Subcutaneous abdominal adipose tissue (tissue), 5 donors: Measurements from ENCODE around the gene PLOD1.
"Not testable (repeated sequence)": the region's sequence is repeated elsewhere in the genome, so short reads cannot be mapped to it uniquely, and the experiment has no call there.

ENCODE experiments used
- H3K27ac ChIP-seq: one replicate; pipeline ENCODE4 v1.7.0; 2013; ENCODE audit warnings: low read depth, mild to moderate bottlenecking, inconsistent platforms, low read length, moderate library complexity
- H3K27me3 ChIP-seq, 5 donors: one replicate each; pipeline ENCODE4 v1.7.0; 2013; ENCODE audit warnings: low read length in 5 of 5, inconsistent platforms in 1 of 5; ENCODE audit not compliant: control insufficient read depth in 5 of 5, insufficient read depth in 4 of 5
- H3K36me3 ChIP-seq, 5 donors: one replicate each; pipeline ENCODE4 v1.7.0; 2013; ENCODE audit warnings: low read length in 5 of 5; ENCODE audit not compliant: control insufficient read depth in 5 of 5, insufficient read depth in 5 of 5
- H3K4me1 ChIP-seq, 5 donors: one replicate each; pipeline ENCODE4 v1.7.0; 2013; ENCODE audit warnings: low read length in 5 of 5, mild to moderate bottlenecking in 3 of 5, moderate library complexity in 1 of 5; ENCODE audit not compliant: control insufficient read depth in 5 of 5, insufficient read depth in 5 of 5
- H3K4me3 ChIP-seq, 5 donors: one replicate each; pipeline ENCODE4 v1.7.0; 2013; ENCODE audit warnings: low read length in 5 of 5, low read depth in 1 of 5
- H3K9ac ChIP-seq, 5 donors: one replicate each; pipeline ENCODE4 v1.7.0; 2013; ENCODE audit warnings: low read length in 5 of 5, mild to moderate bottlenecking in 4 of 5, moderate library complexity in 3 of 5
- H3K9me3 ChIP-seq, 5 donors: one replicate each; pipeline ENCODE4 v1.7.0; 2013; ENCODE audit warnings: low read length in 5 of 5; ENCODE audit not compliant: control insufficient read depth in 5 of 5
- donor health status: healthy.
- donor health status: healthy.
- donor health status: healthy.
- donor health status: healthy.
- donor health status: healthy.

PLOD1 gene

GRCh38 chr1:11898086-11898785, 36.3 kb upstream of the PLOD1 start:
- no peaks in the 10 kb centered on the region for H3K36me3 ChIP-seq

DNA sequence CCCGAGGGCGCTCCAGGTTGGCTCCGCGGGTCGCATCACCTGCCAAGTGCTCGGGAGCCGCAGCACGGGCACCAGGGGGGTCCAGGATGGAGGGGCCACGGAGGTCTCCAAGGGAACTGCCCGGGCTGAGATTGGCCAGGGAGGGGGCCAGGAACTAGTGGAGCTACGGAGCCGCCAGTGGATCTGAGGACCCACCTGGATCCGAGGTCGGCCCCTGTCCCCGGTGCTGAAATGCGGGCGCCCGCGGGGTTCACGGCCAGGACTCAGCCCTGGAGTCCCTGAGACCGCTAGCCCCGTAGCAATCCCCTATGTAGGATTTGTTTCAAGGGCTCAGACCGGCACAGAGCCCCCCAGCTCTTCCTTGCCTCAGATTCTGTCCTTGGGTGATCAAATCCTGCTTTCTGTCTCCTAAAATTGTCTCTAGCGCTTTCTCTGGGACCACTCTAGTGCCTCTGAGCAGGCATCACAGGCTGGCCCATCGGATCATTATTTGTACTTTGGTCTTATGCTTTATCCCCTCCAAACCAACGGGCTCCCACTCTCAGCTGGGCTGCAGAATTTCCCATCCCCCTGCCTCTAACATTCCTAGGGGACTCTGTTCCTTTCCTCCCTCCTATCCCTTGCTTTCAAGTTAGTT, 35.6 kb upstream of the PLOD1 start:
- Histone ChIP-seq H3K9ac (no peak overlapping the region), H3K9me3 (no peaks in the 10 kb centered on the region), H3K27me3 (peaks cover 13 to 34% (median 17%) of the 10 kb centered on the region in 5 donors), H3K36me3 (no peaks in the 10 kb centered on the region), H3K4me1 (no peaks in the 10 kb centered on the region), H3K27ac (no peak overlapping the region), H3K4me3 (no peak overlapping the region)

More at GRCh38 chr1:11898086-11898785, 36.3 kb upstream of the PLOD1 start:
- no peak overlapping the region for H3K27ac ChIP-seq
- H3K9ac ChIP-seq = no peak overlapping the region
- H3K27me3 ChIP-seq = peaks cover 13 to 34% (median 17%) of the 10 kb centered on the region in 5 donors
- H3K9me3 ChIP-seq = no peaks in the 10 kb centered on the region
- no peaks in the 10 kb centered on the region for H3K4me1 ChIP-seq
- no peak overlapping the region for H3K4me3 ChIP-seq

DNA sequence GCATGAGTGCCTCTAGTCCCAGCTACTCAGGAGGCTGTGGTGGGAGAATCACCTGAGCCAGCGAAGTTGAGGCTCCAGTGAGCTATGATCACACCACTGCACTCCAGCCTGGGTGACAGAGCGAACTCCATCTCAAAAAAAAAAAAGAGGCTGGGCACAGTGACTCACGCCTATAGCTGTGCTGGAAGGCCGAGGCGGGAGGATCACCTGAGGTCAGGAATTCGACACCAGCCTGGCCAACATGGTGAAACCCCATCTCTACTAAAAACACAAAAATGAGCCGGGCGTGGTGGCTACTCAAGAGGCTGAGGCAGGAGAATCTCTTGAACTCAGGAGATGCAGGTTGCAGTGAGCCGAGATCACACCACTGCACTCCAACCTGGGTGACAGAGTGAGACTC, 33.1 kb upstream of the PLOD1 start:
- H3K36me3 ChIP-seq, H3K4me1 ChIP-seq, H3K9me3 ChIP-seq, H3K4me3 ChIP-seq, H3K27ac ChIP-seq, H3K9ac ChIP-seq: not testable (repeated sequence)
- peaks cover 12 to 25% (median 16%) of the 10 kb centered on the region in 5 donors for H3K27me3 ChIP-seq

DNA sequence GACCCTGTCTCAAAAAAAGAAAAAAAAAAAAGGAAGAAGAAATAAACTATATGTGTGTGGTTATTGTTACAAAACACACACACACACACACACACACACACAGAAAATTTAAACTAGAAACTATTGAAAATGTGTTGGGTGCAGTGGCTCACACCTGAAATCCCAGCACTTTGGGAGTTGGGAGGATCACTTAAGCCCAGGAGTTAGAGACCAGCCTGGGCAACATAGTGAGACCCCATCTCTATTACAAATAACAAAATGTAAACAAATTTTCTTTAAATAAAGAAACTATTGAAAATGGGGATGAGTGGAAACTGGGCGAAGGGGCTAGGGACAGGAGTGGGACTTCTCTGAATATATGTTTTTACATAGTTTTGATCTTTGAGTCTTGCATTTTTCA, 31.3 kb upstream of the PLOD1 start:
- no peaks in the 10 kb centered on the region for H3K36me3 ChIP-seq
- H3K9ac ChIP-seq = no peak overlapping the region
- peaks cover 11 to 15% (median 14%) of the 10 kb centered on the region in 5 donors for H3K27me3 ChIP-seq
- H3K27ac ChIP-seq = no peak overlapping the region
- H3K4me1 ChIP-seq = peaks cover 0 to 5% (median 2%) of the 10 kb centered on the region in 5 donors
- no peak overlapping the region for H3K4me3 ChIP-seq
- H3K9me3 ChIP-seq = no peaks in the 10 kb centered on the region

DNA sequence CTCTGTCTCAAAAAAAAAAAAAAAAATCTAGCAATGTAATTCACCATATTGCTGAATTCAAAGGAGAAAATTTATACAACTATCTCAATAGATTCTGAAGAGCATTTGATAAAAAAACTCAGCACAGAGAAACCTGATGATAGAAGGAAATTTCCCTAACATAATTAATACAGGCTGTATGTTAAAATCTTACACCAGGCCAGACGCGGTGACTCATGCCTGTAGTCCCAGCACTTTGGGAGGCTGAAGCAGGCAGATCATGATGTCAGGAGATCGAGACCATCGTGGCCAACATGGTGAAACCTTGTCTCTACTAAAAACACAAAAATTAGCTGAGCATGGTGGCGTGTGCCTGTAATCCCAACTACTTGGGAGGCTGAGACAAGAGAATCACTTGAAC, 30.4 kb upstream of the PLOD1 start:
- H3K27me3 ChIP-seq, H3K27ac ChIP-seq, H3K9me3 ChIP-seq, H3K36me3 ChIP-seq, H3K4me3 ChIP-seq, H3K9ac ChIP-seq: not testable (repeated sequence)
- H3K4me1 ChIP-seq = peaks cover 0 to 13% (median 10%) of the 10 kb centered on the region in 5 donors

GRCh38 chr1:11904978-11905377, 29.5 kb upstream of the PLOD1 start:
- Histone ChIP-seq H3K9ac (no peak overlapping the region), H3K4me1 (peaks cover 2 to 19% (median 11%) of the 10 kb centered on the region in 5 donors), H3K27ac (no peak overlapping the region), H3K36me3 (no peaks in the 10 kb centered on the region), H3K4me3 (no peak overlapping the region), H3K27me3 (peaks cover 0 to 3% (median 0%) of the 10 kb centered on the region in 5 donors), H3K9me3 (no peaks in the 10 kb centered on the region)

- Histone ChIP-seq H3K4me1 (peaks cover 2 to 20% (median 11%) of the 10 kb centered on the region in 5 donors), H3K27me3 (no peaks in the 10 kb centered on the region), H3K27ac (no peak overlapping the region), H3K9ac (no peak overlapping the region), H3K9me3 (no peaks in the 10 kb centered on the region), H3K36me3 (no peaks in the 10 kb centered on the region), H3K4me3 (no peak overlapping the region)
Measured at GRCh38 chr1:11906870-11907269, 27.6 kb upstream of the PLOD1 start.

GRCh38 chr1:11907275-11908094, 27.0 kb upstream of the PLOD1 start:
- Histone ChIP-seq H3K4me1 (peaks cover 2 to 20% (median 11%) of the 10 kb centered on the region in 5 donors), H3K4me3 (peak overlapping the region in 3 of 5 donors; percentile 18 to 78 (median 69)), H3K9me3 (no peaks in the 10 kb centered on the region), H3K27ac (peak overlapping the region; percentile 98), H3K9ac (peak overlapping the region; percentile 66 to 92 (median 90)), H3K36me3 (no peaks in the 10 kb centered on the region), H3K27me3 (no peaks in the 10 kb centered on the region)

DNA sequence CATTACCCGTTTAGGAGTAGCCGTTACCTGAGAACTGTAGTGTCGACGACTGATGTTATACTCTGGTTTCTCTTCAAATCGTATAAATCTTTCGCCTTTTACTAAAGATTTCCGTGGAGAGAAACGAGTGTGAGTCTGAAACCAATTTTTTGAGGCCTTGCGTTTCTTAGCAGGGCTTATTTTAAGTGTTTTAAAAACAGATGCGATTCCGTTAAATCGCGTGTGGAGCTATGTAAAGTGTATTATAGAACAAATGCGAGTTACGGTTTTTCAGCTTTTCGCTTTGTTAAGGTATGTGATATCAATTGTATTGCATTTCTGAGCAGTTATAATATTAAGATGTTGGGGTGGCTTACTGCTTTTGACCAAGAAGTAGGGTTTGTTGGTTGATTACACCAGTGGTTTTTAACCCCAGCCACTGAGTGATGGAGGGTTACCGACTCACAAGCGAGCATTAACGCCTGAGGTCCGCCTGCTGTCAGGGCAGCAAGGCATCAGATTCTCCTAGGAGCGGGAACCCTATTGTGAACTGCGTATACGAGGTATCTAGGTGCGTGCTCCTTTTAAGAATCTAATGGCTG, 26.3 kb upstream of the PLOD1 start:
- H3K4me1 ChIP-seq = peaks cover 2 to 20% (median 11%) of the 10 kb centered on the region in 5 donors
- no peaks in the 10 kb centered on the region for H3K36me3 ChIP-seq
- peak overlapping the region; percentile 69 to 78 (median 76) for H3K4me3 ChIP-seq
- H3K9ac ChIP-seq = peak overlapping the region; percentile 66 to 92 (median 90)
- H3K27me3 ChIP-seq = no peaks in the 10 kb centered on the region
- H3K9me3 ChIP-seq = no peaks in the 10 kb centered on the region
- peak overlapping the region; percentile 98 for H3K27ac ChIP-seq
